HG03354 (cell line): Measurements from ENCODE around the gene GADD45A.
"Not testable (repeated sequence)": the region's sequence is repeated elsewhere in the genome, so short reads cannot be mapped to it uniquely, and the experiment has no call there.

Experiments
- ATAC-seq: cut with Tn5 transposase; IDR thresholded peaks from one replicate; pipeline ENCODE4 v1.9.1; 2021; ENCODE audit warnings: mild to moderate bottlenecking; ENCODE audit not compliant: unreplicated experiment, poor library complexity, severe bottlenecking

The GADD45A gene

DNA sequence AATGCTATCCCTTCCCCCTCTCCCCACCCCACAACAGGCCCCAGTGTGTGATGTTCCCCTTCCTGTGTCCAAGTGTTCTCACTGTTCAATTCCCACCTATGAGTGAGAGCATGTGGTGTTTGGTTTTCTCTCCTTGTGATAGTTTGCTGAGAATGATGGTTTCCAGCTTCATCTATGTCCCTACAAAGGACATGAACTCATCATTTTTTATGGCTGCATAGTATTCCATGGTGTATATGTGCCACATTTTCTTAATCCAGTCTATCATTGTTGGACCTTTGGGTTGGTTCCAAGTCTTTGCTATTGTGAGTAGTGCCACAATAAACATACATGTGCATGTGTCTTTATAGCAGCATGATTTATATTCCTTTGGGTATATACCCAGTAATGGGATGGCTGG, 19.7 kb upstream of the GADD45A start:
- not testable (repeated sequence) for ATAC-seq

DNA sequence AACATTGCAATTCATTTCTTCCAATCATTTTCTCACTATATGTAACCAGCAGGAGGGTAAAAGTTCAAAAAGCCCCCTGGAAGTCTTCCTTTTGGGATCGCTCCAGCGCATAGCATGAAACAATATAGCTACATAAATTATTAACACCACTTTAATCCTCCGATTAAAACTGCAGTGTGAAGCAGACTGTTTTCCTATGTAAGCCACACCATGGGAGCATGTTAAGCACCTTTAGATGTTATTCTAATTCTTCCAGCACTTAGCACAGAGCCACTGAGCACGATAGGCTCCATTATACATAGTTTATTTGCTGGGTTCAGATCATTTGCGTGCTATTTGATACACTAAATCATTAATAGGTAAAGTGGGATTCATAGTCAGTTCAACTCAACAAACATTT, 18.4 kb upstream of the GADD45A start:
- ATAC-seq = no peak

DNA sequence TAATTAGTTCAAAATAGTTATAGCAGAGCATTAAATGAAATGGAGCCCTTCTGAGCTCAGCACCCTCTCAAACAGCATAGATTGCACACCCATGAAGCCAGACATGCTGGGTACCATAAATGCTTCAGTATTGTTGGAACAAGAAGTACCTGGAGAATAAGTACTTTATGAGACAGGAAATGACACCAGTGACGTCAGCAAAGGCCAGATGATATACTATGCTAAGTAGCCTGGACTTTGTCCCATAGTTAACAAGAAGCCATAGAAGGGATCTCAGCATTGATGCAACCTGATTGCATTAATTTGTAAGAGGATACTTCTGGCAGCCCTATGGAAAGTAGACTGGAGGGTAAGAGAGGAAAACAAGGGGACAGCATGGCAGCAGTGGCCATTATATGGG, 16.3 kb upstream of the GADD45A start:
- ATAC-seq = no peak

DNA sequence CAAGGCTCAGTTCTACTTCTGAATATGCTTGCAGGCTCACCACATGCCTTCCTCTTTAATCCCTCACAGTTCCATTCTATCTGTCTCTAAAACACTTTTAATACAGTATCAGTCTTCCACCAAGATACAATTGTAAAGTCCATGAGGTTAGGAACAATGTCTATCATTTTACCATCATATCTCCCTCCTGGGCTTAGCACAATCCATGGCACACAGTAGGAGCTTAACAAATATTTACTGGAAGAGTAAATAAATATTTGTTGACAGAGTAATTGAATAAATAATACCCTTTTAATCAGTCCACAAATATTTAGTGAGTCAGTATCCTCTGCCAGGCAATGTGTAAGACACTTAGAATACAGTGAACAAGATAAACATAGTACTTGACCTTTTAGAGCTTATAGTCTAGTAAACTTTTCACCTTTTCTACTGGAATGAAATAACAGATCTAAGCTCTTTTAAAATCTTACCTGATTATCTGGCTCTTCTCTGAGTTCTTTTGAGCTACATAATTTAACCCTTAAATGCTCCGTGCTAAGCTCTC, 12.7 kb upstream of the GADD45A start:
- ATAC-seq = no peak

- no peak for ATAC-seq
These were observed 11.4 kb upstream of the GADD45A start for GRCh38 chr1:67673468-67674201.

DNA sequence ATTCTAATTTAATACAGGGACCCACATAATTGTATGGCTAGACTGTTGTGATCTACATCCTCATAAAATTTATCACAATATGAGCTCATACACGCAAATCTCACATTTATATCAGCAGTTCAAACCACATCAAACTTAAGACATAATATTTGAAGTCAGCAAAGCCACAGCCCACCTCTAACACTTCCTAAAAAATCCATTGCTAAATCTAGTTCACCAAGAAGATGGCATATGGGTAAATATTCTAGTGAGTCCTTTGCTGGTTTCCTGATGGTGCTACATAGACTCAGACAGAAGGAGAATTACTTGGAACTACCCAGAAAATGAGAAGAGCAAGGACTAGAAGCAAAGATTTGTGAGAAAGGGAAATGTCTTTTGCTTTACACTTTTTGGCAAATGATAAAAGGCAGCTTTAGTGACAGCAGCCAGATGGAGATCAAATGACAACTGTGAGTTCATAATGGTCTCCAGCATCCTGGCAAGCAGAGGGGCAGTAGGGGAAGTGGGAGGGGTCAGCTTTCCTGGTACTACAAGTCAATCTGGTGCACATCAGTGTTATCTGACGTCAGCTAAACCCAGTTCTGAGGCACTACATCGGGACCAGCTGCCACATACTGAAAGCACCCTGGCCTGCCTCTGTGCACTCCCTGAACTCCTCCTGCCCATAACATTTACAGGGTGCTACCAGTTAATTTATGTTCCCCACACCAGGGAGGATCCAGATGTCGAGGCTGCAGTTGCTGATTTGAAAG, 10.6 kb upstream of the GADD45A start:
- peak; percentile 53 for ATAC-seq

GRCh38 chr1:67675800-67676199, 9.2 kb upstream of the GADD45A start:
- peak; percentile 88 for ATAC-seq

DNA sequence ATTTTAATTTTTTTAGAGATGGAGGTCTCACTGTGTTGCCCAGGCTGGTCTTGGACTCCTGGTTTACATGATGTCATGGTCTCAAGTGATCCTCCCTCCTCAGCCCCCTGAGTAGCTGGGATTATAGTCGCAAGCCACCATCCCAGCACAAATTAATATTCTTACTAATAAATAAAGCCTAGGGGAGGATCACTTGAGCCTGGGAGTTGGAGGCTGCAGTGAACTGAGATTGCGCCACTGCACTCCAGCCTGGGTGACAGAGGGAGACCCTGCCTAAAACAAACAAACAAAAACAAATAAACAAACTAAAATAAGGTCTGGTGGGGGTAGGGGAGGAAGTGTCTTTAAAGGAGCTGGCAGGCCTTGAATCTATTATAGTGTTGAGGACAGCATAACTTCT, 8.7 kb upstream of the GADD45A start:
- ATAC-seq = no peak

DNA sequence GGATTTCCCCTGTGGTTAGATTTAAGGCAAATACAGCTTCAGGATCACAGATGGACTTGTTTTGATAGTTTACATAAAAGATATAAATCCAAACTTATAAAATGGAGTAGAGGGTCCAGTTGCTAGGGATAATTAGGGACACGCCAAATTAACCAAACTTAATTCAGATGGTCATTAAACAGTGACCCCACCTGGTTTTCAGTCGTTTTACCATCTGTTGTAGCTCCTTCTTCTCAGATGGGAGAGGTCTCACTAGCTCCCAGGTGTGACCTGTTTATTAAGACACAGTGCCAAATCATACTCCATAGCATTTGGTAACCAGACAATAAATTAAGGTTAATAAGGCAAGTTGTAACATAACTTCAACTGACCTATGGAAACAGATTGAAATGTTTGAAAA, 8.1 kb upstream of the GADD45A start:
- ATAC-seq = no peak

DNA sequence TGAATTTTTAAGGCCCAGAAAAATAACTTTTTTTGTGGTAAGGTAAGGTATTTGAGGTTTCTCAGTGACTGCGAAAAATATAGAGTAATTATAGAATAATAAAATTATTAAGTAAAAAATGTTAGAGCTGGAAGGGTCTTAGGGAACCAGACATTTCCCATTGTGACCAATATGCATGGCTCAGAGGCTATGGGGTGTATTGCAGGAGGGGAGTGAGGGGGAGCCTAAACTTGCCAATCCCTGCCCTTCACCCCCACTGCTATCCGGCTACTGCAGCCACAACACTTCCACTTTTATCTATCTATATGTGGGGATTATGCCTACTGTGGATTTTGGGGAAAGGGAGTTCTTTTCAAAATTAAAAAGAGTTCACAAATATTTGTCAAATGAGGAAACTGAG, 7.6 kb upstream of the GADD45A start:
- ATAC-seq = no peak

- ATAC-seq = no peak
These were observed 7.1 kb upstream of the GADD45A start for GRCh38 chr1:67677930-67678329.

GRCh38 chr1:67679691-67680090, 5.3 kb upstream of the GADD45A start:
- ATAC-seq = no peak

DNA sequence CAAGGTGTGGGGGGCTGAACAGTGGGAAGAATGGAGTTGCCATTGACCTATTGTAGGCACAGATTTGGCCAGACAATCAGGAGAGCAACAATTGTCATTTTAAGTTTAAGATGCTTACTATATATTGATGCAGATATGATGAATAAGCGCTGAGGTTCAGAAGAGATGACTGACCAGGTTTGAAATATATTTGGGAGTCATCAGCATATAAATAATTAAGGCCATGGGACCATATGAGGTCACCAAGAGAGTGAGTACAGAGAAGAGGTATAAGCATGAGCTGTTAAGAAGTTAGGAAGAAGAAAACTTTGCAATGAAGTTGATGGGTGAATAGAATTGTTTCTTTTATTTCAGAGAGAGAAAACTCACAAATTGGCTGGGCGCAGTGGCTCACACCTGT, 4.5 kb upstream of the GADD45A start:
- ATAC-seq = no peak

- no peak for ATAC-seq
These were observed 2.3 kb upstream of the GADD45A start for GRCh38 chr1:67682659-67683197.

DNA sequence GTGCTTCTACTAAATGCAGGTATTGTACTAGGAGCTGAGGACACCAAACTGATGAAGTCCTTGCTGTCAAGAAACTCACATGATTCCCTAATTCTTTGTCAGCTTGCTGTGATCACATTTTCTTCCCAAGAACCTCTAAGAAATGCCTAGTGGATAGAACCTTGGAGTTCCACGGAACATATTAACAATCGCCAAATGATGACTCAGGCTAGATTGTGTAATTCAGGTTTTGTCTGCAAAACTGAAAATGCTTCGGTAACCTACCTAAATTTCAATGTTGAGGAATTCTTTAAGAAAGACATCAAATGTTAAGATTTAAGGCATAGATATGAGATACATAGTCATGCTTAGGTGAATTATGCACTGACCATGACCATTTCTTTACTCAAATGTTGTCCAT, 1.7 kb upstream of the GADD45A start:
- ATAC-seq = no peak

- ATAC-seq = no peak
These were observed 1.1 kb upstream of the GADD45A start for GRCh38 chr1:67683766-67684525.

DNA sequence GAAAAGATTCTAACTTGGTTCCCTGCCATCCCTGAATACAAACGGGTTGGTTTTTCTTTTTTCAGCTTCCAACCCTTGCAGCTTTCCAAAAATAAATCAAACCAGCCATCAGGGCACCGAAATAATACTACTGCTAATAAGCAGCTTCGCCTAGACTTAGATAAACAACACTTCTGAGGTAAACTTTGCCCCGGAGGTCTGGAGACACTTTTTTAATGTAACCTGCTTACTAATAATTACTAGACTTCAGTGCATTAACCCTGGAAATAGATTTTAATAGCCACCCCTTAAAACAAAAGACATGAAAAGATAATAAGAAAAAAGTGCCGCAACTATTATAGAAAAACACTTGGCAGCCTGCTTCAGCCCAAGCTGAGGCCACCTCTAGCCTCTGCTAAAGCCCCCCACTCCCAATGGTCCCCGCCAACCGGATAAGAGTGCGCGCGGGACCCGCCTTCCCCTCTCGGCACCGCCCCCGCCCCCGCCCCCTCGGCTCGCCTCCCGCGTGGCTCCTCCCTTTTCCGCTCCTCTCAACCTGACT, 405 bp upstream of the GADD45A start:
- ATAC-seq = no peak

DNA sequence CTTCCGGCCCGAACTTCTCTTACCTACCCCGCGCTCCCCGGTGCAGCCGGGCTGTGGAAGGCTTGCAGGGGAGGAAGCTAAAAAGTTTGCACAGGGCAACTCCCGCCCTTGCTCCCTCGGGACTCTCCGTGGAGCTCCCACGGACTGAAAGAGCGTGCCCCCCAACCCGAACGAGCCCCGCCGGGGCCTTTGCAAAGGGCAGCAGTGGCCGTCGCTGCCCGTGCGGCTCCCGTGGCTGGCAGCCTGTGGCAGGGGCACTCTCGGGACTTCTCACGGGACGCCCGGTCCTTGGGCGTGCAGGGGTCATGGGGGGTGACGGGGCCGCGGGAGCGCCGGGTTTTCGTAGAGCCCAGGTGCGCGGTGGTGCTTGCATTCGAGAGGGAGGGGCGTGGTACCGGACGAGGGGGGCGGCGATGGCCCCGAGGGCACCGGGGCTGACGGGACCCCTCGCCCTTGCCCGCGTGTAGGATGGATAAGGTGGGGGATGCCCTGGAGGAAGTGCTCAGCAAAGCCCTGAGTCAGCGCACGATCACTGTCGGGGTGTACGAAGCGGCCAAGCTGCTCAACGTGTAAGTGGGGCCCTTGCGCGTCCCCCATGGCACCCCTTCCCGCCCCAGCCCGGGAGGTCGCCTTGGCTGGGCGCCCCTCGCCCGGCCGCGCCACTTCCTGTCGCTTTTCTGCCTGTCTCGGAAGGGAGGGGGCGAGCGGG, 711 bp downstream of the GADD45A start:
- peak; percentile 18 for ATAC-seq
